DOHH2 (cell line): ENCODE results near the gene ETF1.

Experiments
- EZH2phosphoT487 ChIP-seq: fragments of 200-600 bp; sonication (generic); IDR thresholded peaks from 2 replicates; pipeline ENCODE4 v1.6.1; 2017; ENCODE audit warnings: borderline replicate concordance, mild to moderate bottlenecking, antibody characterized with exemption, low read length, moderate library complexity, mixed read lengths
- TF ChIP-seq, protein P1 (sequence below): fragments of 200-600 bp; sonication (generic); IDR thresholded peaks from one replicate; pipeline ENCODE4 v1.5.1; 2014; ENCODE audit warnings: antibody characterized with exemption, mild to moderate bottlenecking, low read depth, low read length; ENCODE audit not compliant: poor library complexity, severe bottlenecking

DNA sequence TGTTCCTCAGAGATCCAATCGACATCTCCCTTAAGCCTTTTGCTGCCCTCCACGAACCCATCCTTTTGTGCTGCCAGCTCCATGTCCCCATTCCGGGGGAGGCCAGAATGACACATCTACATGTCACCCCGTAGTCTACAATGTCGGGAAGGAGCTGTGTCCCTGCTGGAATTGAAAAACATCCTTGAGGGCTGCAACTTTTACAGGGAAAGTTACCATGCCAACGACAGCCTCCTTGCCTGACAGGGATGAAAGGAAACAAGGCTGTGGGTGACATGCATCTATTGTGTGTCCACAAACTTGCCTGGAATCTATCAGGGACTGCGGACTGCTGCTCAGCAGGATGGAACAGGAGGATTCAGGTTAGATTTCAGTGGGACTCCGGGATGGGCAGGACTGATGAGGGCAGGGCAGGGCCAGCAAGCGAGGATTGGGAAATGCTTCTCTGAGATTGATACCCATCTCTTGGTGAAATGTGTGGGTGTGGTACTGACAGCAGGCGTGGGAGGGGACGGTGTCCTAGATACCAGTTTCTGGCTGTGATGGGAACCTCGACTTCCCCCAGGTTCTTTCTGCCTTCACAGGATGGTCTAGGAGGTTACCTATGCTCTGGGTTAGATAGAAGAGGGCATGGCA, 52.3 kb downstream of the ETF1 start:
- TF ChIP-seq, protein P1, sequence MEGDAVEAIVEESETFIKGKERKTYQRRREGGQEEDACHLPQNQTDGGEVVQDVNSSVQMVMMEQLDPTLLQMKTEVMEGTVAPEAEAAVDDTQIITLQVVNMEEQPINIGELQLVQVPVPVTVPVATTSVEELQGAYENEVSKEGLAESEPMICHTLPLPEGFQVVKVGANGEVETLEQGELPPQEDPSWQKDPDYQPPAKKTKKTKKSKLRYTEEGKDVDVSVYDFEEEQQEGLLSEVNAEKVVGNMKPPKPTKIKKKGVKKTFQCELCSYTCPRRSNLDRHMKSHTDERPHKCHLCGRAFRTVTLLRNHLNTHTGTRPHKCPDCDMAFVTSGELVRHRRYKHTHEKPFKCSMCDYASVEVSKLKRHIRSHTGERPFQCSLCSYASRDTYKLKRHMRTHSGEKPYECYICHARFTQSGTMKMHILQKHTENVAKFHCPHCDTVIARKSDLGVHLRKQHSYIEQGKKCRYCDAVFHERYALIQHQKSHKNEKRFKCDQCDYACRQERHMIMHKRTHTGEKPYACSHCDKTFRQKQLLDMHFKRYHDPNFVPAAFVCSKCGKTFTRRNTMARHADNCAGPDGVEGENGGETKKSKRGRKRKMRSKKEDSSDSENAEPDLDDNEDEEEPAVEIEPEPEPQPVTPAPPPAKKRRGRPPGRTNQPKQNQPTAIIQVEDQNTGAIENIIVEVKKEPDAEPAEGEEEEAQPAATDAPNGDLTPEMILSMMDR, result no peak
- no peak for TF ChIP-seq EZH2phosphoT487
